ENCODE measurements around the gene MARCOL.
"Not testable (repeated sequence)": the region's sequence is repeated elsewhere in the genome, so short reads cannot be mapped to it uniquely, and the experiment has no call there.

MARCOL gene

GRCh38 chr5:148255456-148255855 is 17.1 kb downstream of the MARCOL start:
- peak; percentile 3 for DNase-seq (ENCODE audit: low read depth)
- H3K4me3 ChIP-seq (ENCODE audit: low read length): no peak overlapping the region
- no peak for TF ChIP-seq CTCF (IDR thresholded peaks at IDR 0.05; ENCODE audit: insufficient read depth, low read depth, low read length, missing control alignments)

GRCh38 chr5:148259288-148259687 is 21.0 kb downstream of the MARCOL start:
- no peak for DNase-seq (ENCODE audit: low read depth)
- no peak for TF ChIP-seq CTCF (IDR thresholded peaks at IDR 0.05; ENCODE audit: insufficient read depth, low read depth, low read length, missing control alignments)
- H3K4me3 ChIP-seq (ENCODE audit: low read length): no peak overlapping the region

- no peak overlapping the region for H3K4me3 ChIP-seq (ENCODE audit: low read length)
- DNase-seq (ENCODE audit: low read depth): no peak
- TF ChIP-seq CTCF (IDR thresholded peaks at IDR 0.05; ENCODE audit: insufficient read depth, low read depth, low read length, missing control alignments): no peak
Observed at GRCh38 chr5:148261221-148261620, 22.9 kb downstream of the MARCOL start.

GRCh38 chr5:148267962-148268361 is 29.6 kb downstream of the MARCOL start:
- no peak overlapping the region for H3K4me3 ChIP-seq (ENCODE audit: low read length)
- no peak for DNase-seq (ENCODE audit: low read depth)
- TF ChIP-seq CTCF (IDR thresholded peaks at IDR 0.05; ENCODE audit: insufficient read depth, low read depth, low read length, missing control alignments): no peak

GRCh38 chr5:148268566-148268965 is 30.2 kb downstream of the MARCOL start, which contains the start of gene SPINK13:
Gene SPINK13, plus strand, starts transcription at chr5:148268794. Its CDS starts 1,279 bp downstream, at chr5:148270073.
- TF ChIP-seq CTCF (IDR thresholded peaks at IDR 0.05; ENCODE audit: insufficient read depth, low read depth, low read length, missing control alignments): no peak
- peak; percentile 89 for DNase-seq (ENCODE audit: low read depth)
- H3K4me3 ChIP-seq (ENCODE audit: low read length): no peak within 1 kb of the TSS

GRCh38 chr5:148275129-148275528 is 36.8 kb downstream of the MARCOL start:
- not testable (repeated sequence) for DNase-seq (ENCODE audit: low read depth)

GRCh38 chr5:148280893-148281292 is 42.6 kb downstream of the MARCOL start:
- not testable (repeated sequence) for H3K4me3 ChIP-seq (ENCODE audit: low read length)
- DNase-seq (ENCODE audit: low read depth): peak; percentile 13

More at GRCh38 chr5:148275129-148275528, 36.8 kb downstream of the MARCOL start:
- H3K4me3 ChIP-seq (ENCODE audit: low read length): not testable (repeated sequence)

GRCh38 chr5:148281336-148281735 is 43.0 kb downstream of the MARCOL start:
- H3K4me3 ChIP-seq (ENCODE audit: low read length); DNase-seq (ENCODE audit: low read depth): not testable (repeated sequence)
